ENCODE data around the gene TF. TPM values are rescaled to one million over a fixed set of nuclear protein-coding genes. Genes with fewer than 3 reads are reported as not detected.

TF gene
- polyA plus RNA-seq, 1 donor (not counting 4 experiments of a cell fraction or from before 2014, with no cell fraction given), result 0.30 TPM

- no peak overlapping the region for H3K4me2 ChIP-seq (ENCODE audit: control insufficient read depth, extremely low read depth, insufficient read depth, low read depth, low read length)
- H3K27me3 ChIP-seq (ENCODE audit: control insufficient read depth, extremely low read depth, insufficient read depth, low read length), result no peaks in the 10 kb centered on the region
- no peak overlapping the region for H3K4me3 ChIP-seq (ENCODE audit: control insufficient read depth in 2 of 3, extremely low read depth in 1 of 3, insufficient read depth in 2 of 3, low read depth in 1 of 3, low read length in 3 of 3)
- TF ChIP-seq EZH2 (IDR thresholded peaks at IDR 0.05; ENCODE audit: low read length) (no peak), CTCF (optimal IDR thresholded peaks at IDR 0.05 in 1 of 3, IDR thresholded peaks at IDR 0.05 in 1 of 3, conservative IDR thresholded peaks at IDR 0.05 in 1 of 3; ENCODE audit: extremely low read depth in 1 of 3, insufficient read depth in 2 of 3, low read length in 3 of 3) (no peak)
- no peak for DNase-seq (ENCODE audit: low read depth, low spot score)
- no peaks in the 10 kb centered on the region for H4K20me1 ChIP-seq (ENCODE audit: control insufficient read depth, extremely low read depth, insufficient read depth, low read length)
- H3K36me3 ChIP-seq (ENCODE audit: control insufficient read depth in 2 of 2, extremely low read depth in 1 of 2, insufficient read depth in 2 of 2, low read length in 2 of 2), result no peaks in the 10 kb centered on the region
- no peaks in the 10 kb centered on the region for H3K9me1 ChIP-seq (ENCODE audit: control insufficient read depth, extremely low read depth, insufficient read depth, low read length)
- no peaks in the 10 kb centered on the region for H3K79me2 ChIP-seq (ENCODE audit: control insufficient read depth, insufficient read depth, low read length)
- H3K9me3 ChIP-seq (ENCODE audit: control insufficient read depth, low read depth, low read length), result no peaks in the 10 kb centered on the region
- H3K4me1 ChIP-seq (ENCODE audit: control insufficient read depth, extremely low read depth, insufficient read depth, low read length), result no peaks in the 10 kb centered on the region
- H3K27ac ChIP-seq (ENCODE audit: control insufficient read depth, insufficient read depth, low read length), result no peak overlapping the region
- no peak for FAIRE-seq
- dilution Hi-C loops (cut with MboI; ENCODE audit: extremely low pct_ligation_motif_present, low sequenced_read_pairs), result no loop called here
- no peak overlapping the region for H3K9ac ChIP-seq (ENCODE audit: control insufficient read depth, extremely low read depth, insufficient read depth, low read length)
- H2AFZ ChIP-seq (ENCODE audit: control insufficient read depth, low read length), result no peak overlapping the region
Measured at GRCh38 chr3:133769536-133769935, 23.3 kb downstream of the TF start.

GRCh38 chr3:133773732-133774131, 27.5 kb downstream of the TF start:
- Histone ChIP-seq H3K27ac (ENCODE audit: control insufficient read depth, insufficient read depth, low read length) (no peak overlapping the region), H3K9ac (ENCODE audit: control insufficient read depth, extremely low read depth, insufficient read depth, low read length) (no peak overlapping the region), H3K4me2 (ENCODE audit: control insufficient read depth, extremely low read depth, insufficient read depth, low read depth, low read length) (no peak overlapping the region), H3K79me2 (ENCODE audit: control insufficient read depth, insufficient read depth, low read length) (no peaks in the 10 kb centered on the region), H2AFZ (ENCODE audit: control insufficient read depth, low read length) (no peak overlapping the region), H4K20me1 (ENCODE audit: control insufficient read depth, extremely low read depth, insufficient read depth, low read length) (no peaks in the 10 kb centered on the region), H3K4me3 (ENCODE audit: control insufficient read depth in 2 of 3, extremely low read depth in 1 of 3, insufficient read depth in 2 of 3, low read depth in 1 of 3, low read length in 3 of 3) (no peak overlapping the region), H3K36me3 (ENCODE audit: control insufficient read depth in 2 of 2, extremely low read depth in 1 of 2, insufficient read depth in 2 of 2, low read length in 2 of 2) (no peaks in the 10 kb centered on the region), H3K9me3 (ENCODE audit: control insufficient read depth, low read depth, low read length) (no peaks in the 10 kb centered on the region), H3K27me3 (ENCODE audit: control insufficient read depth, extremely low read depth, insufficient read depth, low read length) (peaks cover 4% of the 10 kb centered on the region), H3K4me1 (ENCODE audit: control insufficient read depth, extremely low read depth, insufficient read depth, low read length) (peaks cover 3% of the 10 kb centered on the region), H3K9me1 (ENCODE audit: control insufficient read depth, extremely low read depth, insufficient read depth, low read length) (no peaks in the 10 kb centered on the region)
- no peak for DNase-seq (ENCODE audit: low read depth, low spot score)
- dilution Hi-C loops (cut with MboI; ENCODE audit: extremely low pct_ligation_motif_present, low sequenced_read_pairs), result no loop called here
- TF ChIP-seq CTCF (optimal IDR thresholded peaks at IDR 0.05 in 1 of 3, IDR thresholded peaks at IDR 0.05 in 1 of 3, conservative IDR thresholded peaks at IDR 0.05 in 1 of 3; ENCODE audit: extremely low read depth in 1 of 3, insufficient read depth in 2 of 3, low read length in 3 of 3), result no peak
- FAIRE-seq, result no peak
